Endodermal cell (in vitro differentiated cells): ENCODE data around the gene CDC45. TPM values are rescaled to one million over a fixed set of nuclear protein-coding genes. Genes with fewer than 3 reads are reported as not detected.

Source experiments
- DNase-seq: peaks from one replicate; pipeline ENCODE4 v3.0.0-alpha.2; 2017
- H3K27ac ChIP-seq: 2 replicates; pipeline ENCODE4 v1.5.1; 2013; ENCODE audit warnings: mild to moderate bottlenecking, low read depth, low read length, moderate library complexity
- H3K27me3 ChIP-seq: 2 replicates; pipeline ENCODE4 v1.6.1; 2013; ENCODE audit warnings: mild to moderate bottlenecking, low read length, moderate library complexity; ENCODE audit not compliant: insufficient read depth, control insufficient read depth, poor library complexity, severe bottlenecking
- H3K36me3 ChIP-seq: 2 replicates; pipeline ENCODE4 v1.7.0; 2013; ENCODE audit warnings: mild to moderate bottlenecking, low read length, moderate library complexity; ENCODE audit not compliant: control insufficient read depth, insufficient read depth
- H3K4me1 ChIP-seq: one replicate; pipeline ENCODE4 v1.7.0; 2013; ENCODE audit warnings: low read length; ENCODE audit not compliant: control insufficient read depth, insufficient read depth
- H3K4me3 ChIP-seq: 2 replicates; pipeline ENCODE4 v1.5.1; 2013; ENCODE audit warnings: mild to moderate bottlenecking, low read length, moderate library complexity
- H3K9ac ChIP-seq: 2 replicates; pipeline ENCODE4 v1.6.1; 2013; ENCODE audit warnings: mild to moderate bottlenecking, low read length, moderate library complexity; ENCODE audit not compliant: poor library complexity, severe bottlenecking; ENCODE audit errors: extremely low read depth
- H3K9me3 ChIP-seq: 2 replicates; pipeline ENCODE4 v1.6.1; 2013; ENCODE audit warnings: mild to moderate bottlenecking, low read length, moderate library complexity; ENCODE audit not compliant: control insufficient read depth
- H3K27ac Mint-ChIP-seq: 2 replicates; pipeline ENCODE4 v1.8.0; 2020; ENCODE audit warnings: mixed read lengths
- H3K27me3 Mint-ChIP-seq: 2 replicates; pipeline ENCODE4 v1.8.0; 2021; ENCODE audit warnings: mild to moderate bottlenecking, mixed read lengths; ENCODE audit not compliant: insufficient read depth
- H3K36me3 Mint-ChIP-seq: 2 replicates; pipeline ENCODE4 v1.8.0; 2020; ENCODE audit warnings: low read depth, mixed read lengths
- H3K4me1 Mint-ChIP-seq: 2 replicates; pipeline ENCODE4 v1.8.0; 2020; ENCODE audit warnings: mixed read lengths
- H3K4me3 Mint-ChIP-seq: 2 replicates; pipeline ENCODE4 v1.8.0; 2020; ENCODE audit warnings: mild to moderate bottlenecking, moderate library complexity, mixed read lengths
- H3K9me3 Mint-ChIP-seq: 2 replicates; pipeline ENCODE4 v1.8.0; 2020; ENCODE audit warnings: mild to moderate bottlenecking, mixed read lengths
- WGBS, 2 experiments: methylation state at CpG; one replicate each; pipeline versions ENCODE4 v1.1.5 to v1.1.7; 2013; ENCODE audit warnings: missing lambda C conversion rate in 2 of 2, mixed read lengths in 1 of 2; ENCODE audit not compliant: insufficient coverage in 1 of 2, insufficient read length in 1 of 2; 5-methylcytosine and 5-hydroxymethylcytosine counted together
- total RNA-seq, 2 donors: library from RNA; stranded (reverse); fragmentation: NEBNext Ultra II Directional in 1 of 2; extraction: Animal tissue kit (Norgen Biotek cat#: 25700) in 1 of 2; gene quantifications; 2 replicates in 1 of 2; 3 replicates in 1 of 2; pipeline ENCODE4 v1.2.1, GENCODE V29; 2021
- TF ChIP-seq, protein P1 (sequence below): fragments of 200-600 bp; sonication (generic); conservative IDR thresholded peaks from 2 replicates; pipeline ENCODE4 v1.5.0; 2021; ENCODE audit warnings: antibody characterized with exemption, mild to moderate bottlenecking

The CDC45 gene
- total RNA-seq, 2 donors from 2014 or later = 30.3 to 31.2 TPM

GRCh38 chr22:19553201-19553600 is 73.5 kb downstream of the CDC45 start:
- Mint-ChIP-seq H3K4me1 (peaks cover 6% of the 10 kb centered on the region), H3K36me3 (peaks cover 2% of the 10 kb centered on the region), H3K4me3 (no peak overlapping the region), H3K27ac (no peak overlapping the region), H3K9me3 (peaks cover 3% of the 10 kb centered on the region), H3K27me3 (no peaks in the 10 kb centered on the region)
- TF ChIP-seq, protein P1, sequence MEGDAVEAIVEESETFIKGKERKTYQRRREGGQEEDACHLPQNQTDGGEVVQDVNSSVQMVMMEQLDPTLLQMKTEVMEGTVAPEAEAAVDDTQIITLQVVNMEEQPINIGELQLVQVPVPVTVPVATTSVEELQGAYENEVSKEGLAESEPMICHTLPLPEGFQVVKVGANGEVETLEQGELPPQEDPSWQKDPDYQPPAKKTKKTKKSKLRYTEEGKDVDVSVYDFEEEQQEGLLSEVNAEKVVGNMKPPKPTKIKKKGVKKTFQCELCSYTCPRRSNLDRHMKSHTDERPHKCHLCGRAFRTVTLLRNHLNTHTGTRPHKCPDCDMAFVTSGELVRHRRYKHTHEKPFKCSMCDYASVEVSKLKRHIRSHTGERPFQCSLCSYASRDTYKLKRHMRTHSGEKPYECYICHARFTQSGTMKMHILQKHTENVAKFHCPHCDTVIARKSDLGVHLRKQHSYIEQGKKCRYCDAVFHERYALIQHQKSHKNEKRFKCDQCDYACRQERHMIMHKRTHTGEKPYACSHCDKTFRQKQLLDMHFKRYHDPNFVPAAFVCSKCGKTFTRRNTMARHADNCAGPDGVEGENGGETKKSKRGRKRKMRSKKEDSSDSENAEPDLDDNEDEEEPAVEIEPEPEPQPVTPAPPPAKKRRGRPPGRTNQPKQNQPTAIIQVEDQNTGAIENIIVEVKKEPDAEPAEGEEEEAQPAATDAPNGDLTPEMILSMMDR = no peak
- Histone ChIP-seq H3K27ac (no peak overlapping the region), H3K9me3 (no peaks in the 10 kb centered on the region), H3K4me3 (no peak overlapping the region), H3K36me3 (no peaks in the 10 kb centered on the region), H3K27me3 (no peaks in the 10 kb centered on the region), H3K9ac (no peak overlapping the region), H3K4me1 (no peaks in the 10 kb centered on the region)
- 67 to 81% methylated on average over 1 to 2 of the region's 2 CpGs for WGBS, 2 experiments
- no peak for DNase-seq

GRCh38 chr22:19554834-19555404 is 75.2 kb downstream of the CDC45 start:
- Mint-ChIP-seq H3K9me3 (peaks cover 3% of the 10 kb centered on the region), H3K36me3 (peaks cover 2% of the 10 kb centered on the region), H3K27ac (peak overlapping the region; percentile 90), H3K27me3 (no peaks in the 10 kb centered on the region), H3K4me3 (no peak overlapping the region), H3K4me1 (peaks cover 6% of the 10 kb centered on the region)
- TF ChIP-seq, protein P1 = peak; percentile 72
- Histone ChIP-seq H3K4me3 (no peak overlapping the region), H3K36me3 (no peaks in the 10 kb centered on the region), H3K9ac (no peak overlapping the region), H3K27ac (no peak overlapping the region), H3K9me3 (no peaks in the 10 kb centered on the region), H3K4me1 (no peaks in the 10 kb centered on the region), H3K27me3 (no peaks in the 10 kb centered on the region)
- 80 to 84% methylated on average over 8 to 11 of the region's 12 CpGs for WGBS, 2 experiments
- DNase-seq = peak; percentile 91

DNA sequence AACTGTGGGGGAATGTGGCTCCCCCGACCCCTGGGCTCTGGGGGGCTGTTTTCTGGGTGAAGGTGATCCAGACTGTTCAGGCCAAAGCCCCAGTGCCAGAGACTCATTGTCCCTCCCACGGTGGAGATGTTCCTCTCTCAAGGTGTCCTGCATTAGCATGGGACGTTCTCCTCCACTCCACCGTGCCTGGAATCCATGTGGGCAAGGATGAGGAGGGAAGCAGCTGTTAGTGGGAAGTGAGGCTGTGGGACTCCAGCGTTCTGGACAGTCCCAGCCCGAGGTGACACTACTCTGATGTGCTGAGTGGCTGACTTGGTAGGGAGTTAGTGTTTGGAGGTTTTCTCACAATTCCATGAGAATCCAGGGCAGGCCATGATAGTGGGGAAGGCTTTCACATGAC is 75.9 kb downstream of the CDC45 start:
- Histone ChIP-seq H3K27ac (no peak overlapping the region), H3K4me3 (no peak overlapping the region), H3K27me3 (no peaks in the 10 kb centered on the region), H3K36me3 (no peaks in the 10 kb centered on the region), H3K4me1 (no peaks in the 10 kb centered on the region), H3K9me3 (no peaks in the 10 kb centered on the region), H3K9ac (no peak overlapping the region)
- peaks cover 6% of the 10 kb centered on the region for H3K4me1 Mint-ChIP-seq
- peaks cover 3% of the 10 kb centered on the region for H3K9me3 Mint-ChIP-seq
- H3K27ac Mint-ChIP-seq = peak overlapping the region; percentile 74
- DNase-seq = no peak
- TF ChIP-seq, protein P1 = no peak
- H3K27me3 Mint-ChIP-seq = no peaks in the 10 kb centered on the region
- WGBS, 2 experiments = 92 to 97% methylated on average over 5 to 6 of the region's 6 CpGs
- H3K4me3 Mint-ChIP-seq = no peak overlapping the region
- H3K36me3 Mint-ChIP-seq = peaks cover 2% of the 10 kb centered on the region
